HL-60 (cell line): ENCODE data around the gene CIZ1.

Source experiments
- CTCF ChIP-seq: IDR thresholded peaks from one replicate; pipeline ENCODE4 v1.5.1; 2011; ENCODE audit warnings: low read length, control low read depth, inconsistent platforms; ENCODE audit not compliant: insufficient read depth
- REST ChIP-seq: IDR thresholded peaks from 2 replicates; pipeline ENCODE4 v1.6.1; 2012; ENCODE audit warnings: low read depth; ENCODE audit not compliant: insufficient replicate concordance

- TF ChIP-seq REST (no peak), CTCF (no peak)
These were observed 17.7 kb upstream of the CIZ1 start for GRCh38 chr9:128208946-128209669.
